Measurements from ENCODE around the gene GARNL3. TPM values are rescaled to one million over a fixed set of nuclear protein-coding genes. Genes with fewer than 3 reads are reported as not detected.

GARNL3 gene
- total RNA-seq, 2 experiments from 2014 or later, result 2.5 to 3.4 TPM

DNA sequence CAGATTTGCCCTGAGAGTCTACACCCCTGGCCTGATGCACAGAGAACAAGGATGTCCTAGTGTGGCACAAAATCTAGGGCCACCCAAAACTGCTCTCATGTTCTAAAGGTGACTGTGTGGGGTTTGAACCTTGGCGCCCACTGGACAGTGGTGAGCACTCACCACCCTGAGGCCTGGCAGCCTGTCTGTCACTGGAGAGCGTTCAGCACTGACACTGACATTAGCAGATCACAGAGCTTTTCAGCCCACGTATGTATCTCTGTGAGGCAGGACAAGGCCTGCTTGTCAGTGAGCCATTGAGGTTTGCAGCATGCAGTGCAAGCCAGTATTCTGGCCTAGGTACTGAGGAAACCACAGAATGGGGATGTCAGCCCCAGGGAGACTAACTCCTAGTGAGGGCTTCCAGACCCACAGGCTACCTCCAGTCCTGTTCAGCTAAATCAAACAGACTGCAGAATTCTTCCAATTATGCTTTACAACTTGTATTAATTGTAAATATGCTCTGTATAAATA, 93.5 kb downstream of the GARNL3 start:
- peaks cover 2% of the 10 kb centered on the region for H3K4me1 Mint-ChIP-seq
- POLR2A ChIA-PET, result no interaction called here
- CTCF ChIA-PET, result no interaction called here

DNA sequence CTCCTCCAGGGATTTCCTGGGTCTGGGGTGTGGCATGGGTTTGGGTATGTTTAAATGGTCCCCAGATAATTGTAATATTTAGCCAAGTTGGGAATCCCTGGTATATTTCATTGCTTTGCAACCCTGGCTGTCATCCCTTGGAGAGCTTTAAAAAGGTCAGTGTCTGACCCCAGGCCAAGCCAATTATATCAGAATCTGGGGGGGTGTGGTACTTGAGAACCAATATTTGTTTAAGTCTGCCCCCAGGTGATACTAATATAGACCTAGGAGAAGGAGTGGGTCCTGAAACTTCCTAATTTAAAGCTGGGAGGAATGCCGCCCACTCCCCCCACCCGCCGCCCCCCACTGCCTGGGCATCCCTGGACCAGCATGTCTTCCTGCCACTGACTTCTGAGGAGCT, 94.2 kb downstream of the GARNL3 start:
- intact Hi-C loops (cut with DNase I, micrococcal nuclease), result no loop called here
- DNase-seq (no peak), ATAC-seq (no peak)
- POLR2A ChIA-PET, result no interaction called here
- Mint-ChIP-seq H3K9me3 (ENCODE audit: low read depth) (no peaks in the 10 kb centered on the region), H3K36me3 (ENCODE audit: low read depth) (peaks cover 5% of the 10 kb centered on the region), H3K27ac (no peak overlapping the region), H3K27me3 (peaks cover 29% of the 10 kb centered on the region), H3K4me3 (no peak overlapping the region), H3K4me1 (no peaks in the 10 kb centered on the region)
- CTCF ChIA-PET, result no interaction called here

More for the DNA sequence above, 93.5 kb downstream of the GARNL3 start:
- no peak overlapping the region for H3K4me3 Mint-ChIP-seq
- no peak for DNase-seq
- peaks cover 33% of the 10 kb centered on the region for H3K27me3 Mint-ChIP-seq
- no peak overlapping the region for H3K27ac Mint-ChIP-seq
- no peak for ATAC-seq
- intact Hi-C loops (cut with DNase I, micrococcal nuclease), result no loop called here
- no peaks in the 10 kb centered on the region for H3K9me3 Mint-ChIP-seq (ENCODE audit: low read depth)
- H3K36me3 Mint-ChIP-seq (ENCODE audit: low read depth), result peaks cover 5% of the 10 kb centered on the region

DNA sequence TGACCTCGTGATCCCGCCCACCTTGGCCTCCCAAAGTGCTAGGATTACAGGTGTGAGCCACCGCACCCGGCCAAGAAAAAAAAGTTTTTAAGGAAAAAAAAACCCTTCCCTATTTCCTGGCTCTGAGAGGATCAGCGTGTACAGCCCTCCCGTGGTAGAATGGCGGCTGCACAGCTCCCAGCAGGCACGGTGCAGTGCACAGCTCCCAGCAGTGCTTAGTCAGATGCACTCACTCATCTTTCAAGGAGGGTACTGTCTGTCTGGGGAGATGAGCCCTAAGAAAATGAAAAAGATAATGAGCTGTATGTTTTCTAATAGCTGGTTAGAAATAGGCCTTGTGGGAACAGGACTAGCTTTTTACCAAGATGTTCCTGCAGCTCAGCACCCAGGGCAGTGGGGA, 95.7 kb downstream of the GARNL3 start:
- ChIA-PET POLR2A (no interaction called here), CTCF (no interaction called here)
- H3K4me1 Mint-ChIP-seq, result no peaks in the 10 kb centered on the region
- H3K36me3 Mint-ChIP-seq (ENCODE audit: low read depth), result peaks cover 2% of the 10 kb centered on the region
- DNase-seq (no peak), ATAC-seq (no peak)
- H3K4me3 Mint-ChIP-seq, result no peak overlapping the region
- H3K9me3 Mint-ChIP-seq (ENCODE audit: low read depth), result no peaks in the 10 kb centered on the region
- H3K27ac Mint-ChIP-seq, result no peak overlapping the region
- H3K27me3 Mint-ChIP-seq, result peaks cover 22% of the 10 kb centered on the region
- intact Hi-C loops (cut with DNase I, micrococcal nuclease), result no loop called here

GRCh38 chr9:127360829-127361228, 96.3 kb downstream of the GARNL3 start:
- ChIA-PET CTCF (no interaction called here), POLR2A (no interaction called here)
- ATAC-seq (peak; percentile 39), DNase-seq (no peak)
- Mint-ChIP-seq H3K4me3 (no peak overlapping the region), H3K27me3 (peaks cover 16% of the 10 kb centered on the region), H3K27ac (no peak overlapping the region), H3K36me3 (ENCODE audit: low read depth) (no peaks in the 10 kb centered on the region), H3K9me3 (ENCODE audit: low read depth) (no peaks in the 10 kb centered on the region), H3K4me1 (no peaks in the 10 kb centered on the region)
- intact Hi-C loops (cut with DNase I, micrococcal nuclease), result no loop called here

DNA sequence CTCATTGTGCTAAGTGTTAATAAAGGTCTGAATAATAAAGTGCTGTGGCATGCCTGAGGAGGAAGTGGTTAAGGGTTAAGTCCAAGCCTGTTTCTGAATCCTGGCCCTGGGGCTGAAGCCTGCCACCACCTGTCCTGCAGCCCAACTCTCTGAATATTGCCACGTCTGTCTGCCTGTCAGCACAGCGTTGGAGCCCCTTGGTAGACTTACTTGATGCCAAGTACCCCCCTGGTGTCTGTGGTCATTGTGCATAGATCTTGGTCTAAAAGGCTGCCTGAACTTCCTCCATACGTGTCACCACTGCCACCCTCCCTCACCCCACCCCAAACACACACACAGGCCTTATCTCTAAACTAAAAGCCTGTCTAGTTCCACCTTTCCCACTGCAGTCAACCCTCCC, 97.0 kb downstream of the GARNL3 start:
- CTCF ChIA-PET, result no interaction called here
- no peak for ATAC-seq
- H3K27ac Mint-ChIP-seq, result no peak overlapping the region

GRCh38 chr9:127362829-127363228, 98.3 kb downstream of the GARNL3 start:
- Mint-ChIP-seq H3K36me3 (ENCODE audit: low read depth) (no peaks in the 10 kb centered on the region), H3K27ac (no peak overlapping the region), H3K9me3 (ENCODE audit: low read depth) (no peaks in the 10 kb centered on the region), H3K27me3 (peaks cover 20% of the 10 kb centered on the region), H3K4me3 (no peak overlapping the region), H3K4me1 (no peaks in the 10 kb centered on the region)
- no peak for DNase-seq
- ChIA-PET POLR2A (interaction anchor here (0.7 kb wide), 1 partner anchor 47 kb away, joined by 4 read pairs; no protein-coding TSS in a partner anchor), CTCF (interaction anchor here (1.5 kb wide), 1 partner anchor 17 kb away, joined by 3 read pairs; no protein-coding TSS in a partner anchor)
- ATAC-seq, result no peak
- intact Hi-C loops (cut with DNase I, micrococcal nuclease), result no loop called here

More for the DNA sequence above, 97.0 kb downstream of the GARNL3 start:
- H3K9me3 Mint-ChIP-seq (ENCODE audit: low read depth), result no peaks in the 10 kb centered on the region
- no peak for DNase-seq
- peaks cover 14% of the 10 kb centered on the region for H3K27me3 Mint-ChIP-seq
- H3K36me3 Mint-ChIP-seq (ENCODE audit: low read depth), result no peaks in the 10 kb centered on the region
- intact Hi-C loops (cut with DNase I, micrococcal nuclease), result no loop called here
- no peaks in the 10 kb centered on the region for H3K4me1 Mint-ChIP-seq
- H3K4me3 Mint-ChIP-seq, result no peak overlapping the region
- POLR2A ChIA-PET, result no interaction called here

- ChIA-PET POLR2A (no interaction called here), CTCF (interaction anchor here (0.6 kb wide), 1 partner anchor 1939 kb away, joined by 3 read pairs; no protein-coding TSS in a partner anchor)
- no peaks in the 10 kb centered on the region for H3K36me3 Mint-ChIP-seq (ENCODE audit: low read depth)
- no peak overlapping the region for H3K4me3 Mint-ChIP-seq
- DNase-seq (no peak), ATAC-seq (no peak)
- no peak overlapping the region for H3K27ac Mint-ChIP-seq
- intact Hi-C loops (cut with DNase I, micrococcal nuclease), result no loop called here
- peaks cover 38% of the 10 kb centered on the region for H3K27me3 Mint-ChIP-seq
- H3K9me3 Mint-ChIP-seq (ENCODE audit: low read depth), result no peaks in the 10 kb centered on the region
- no peaks in the 10 kb centered on the region for H3K4me1 Mint-ChIP-seq
Observed at GRCh38 chr9:127365461-127365860, 100.9 kb downstream of the GARNL3 start.

DNA sequence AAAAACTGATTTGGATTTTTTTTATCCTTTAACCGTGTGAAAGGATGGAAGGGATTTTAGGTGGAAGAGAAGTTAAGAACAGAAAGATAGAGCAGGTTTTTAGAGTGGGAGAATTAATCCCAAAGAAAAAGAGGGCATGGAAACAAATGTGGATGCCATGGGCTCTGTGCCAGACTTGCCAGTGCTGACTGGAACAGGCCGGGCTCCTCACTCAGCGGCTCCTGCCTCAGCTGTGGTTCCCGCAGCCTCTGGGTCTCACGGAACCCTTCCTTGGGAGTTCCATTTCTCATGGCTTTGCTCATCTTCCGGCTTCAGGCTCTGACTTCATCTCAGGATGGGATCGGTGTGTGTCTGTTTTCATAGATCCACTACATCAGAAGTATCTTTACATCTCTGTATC, 102.0 kb downstream of the GARNL3 start:
- intact Hi-C loops (cut with DNase I, micrococcal nuclease), result no loop called here
- Mint-ChIP-seq H3K4me1 (no peaks in the 10 kb centered on the region), H3K27me3 (peaks cover 46% of the 10 kb centered on the region), H3K36me3 (ENCODE audit: low read depth) (no peaks in the 10 kb centered on the region), H3K4me3 (no peak overlapping the region), H3K27ac (no peak overlapping the region), H3K9me3 (ENCODE audit: low read depth) (no peaks in the 10 kb centered on the region)
- POLR2A ChIA-PET, result no interaction called here
- CTCF ChIA-PET, result no interaction called here
- ATAC-seq (no peak), DNase-seq (no peak)

DNA sequence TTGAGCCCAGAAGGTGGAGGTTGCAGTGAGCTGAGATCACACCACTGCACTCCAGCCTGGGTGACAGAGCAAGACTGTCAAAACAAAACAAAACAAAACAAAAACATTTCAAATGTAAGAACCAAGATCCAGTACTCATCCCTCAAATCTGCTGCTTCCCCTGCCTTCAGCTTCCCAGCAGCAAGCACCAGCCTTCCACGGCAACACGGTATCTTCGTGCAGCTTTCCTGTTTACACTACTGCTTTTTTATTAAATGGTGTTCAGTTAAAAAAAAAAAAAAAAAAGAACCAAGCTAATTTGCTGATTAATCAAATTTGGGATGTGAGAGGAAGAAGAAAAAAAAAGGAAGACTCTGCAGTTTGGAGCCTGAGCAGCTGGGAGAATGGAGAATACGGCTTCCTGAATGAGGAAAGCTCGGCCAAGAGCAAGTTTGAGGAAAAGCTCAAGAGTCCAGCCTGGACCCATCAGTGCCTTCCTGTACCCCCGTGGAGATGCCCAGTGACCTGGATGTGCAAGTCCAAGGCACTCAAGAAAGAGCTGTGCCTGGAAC, 104.4 kb downstream of the GARNL3 start:
- ChIA-PET CTCF (interaction anchor here (0.7 kb wide), 1 partner anchor 271 kb away, joined by 3 read pairs; no protein-coding TSS in a partner anchor), POLR2A (no interaction called here)
- Mint-ChIP-seq H3K27me3 (peaks cover 53% of the 10 kb centered on the region), H3K27ac (no peak overlapping the region), H3K4me3 (no peak overlapping the region), H3K9me3 (ENCODE audit: low read depth) (no peaks in the 10 kb centered on the region), H3K4me1 (no peaks in the 10 kb centered on the region), H3K36me3 (ENCODE audit: low read depth) (no peaks in the 10 kb centered on the region)
- DNase-seq, result no peak
- ATAC-seq, result no peak
- intact Hi-C loops (cut with DNase I, micrococcal nuclease), result no loop called here

GRCh38 chr9:127369428-127369827, 104.9 kb downstream of the GARNL3 start:
- POLR2A ChIA-PET, result no interaction called here
- Mint-ChIP-seq H3K9me3 (ENCODE audit: low read depth) (no peaks in the 10 kb centered on the region), H3K27me3 (peaks cover 53% of the 10 kb centered on the region), H3K36me3 (ENCODE audit: low read depth) (no peaks in the 10 kb centered on the region), H3K27ac (no peak overlapping the region), H3K4me3 (no peak overlapping the region), H3K4me1 (no peaks in the 10 kb centered on the region)
- CTCF ChIA-PET, result interaction anchor here (0.7 kb wide), 1 partner anchor 272 kb away, joined by 3 read pairs; no protein-coding TSS in a partner anchor
- intact Hi-C loops (cut with DNase I, micrococcal nuclease), result no loop called here
- ATAC-seq, result no peak
- no peak for DNase-seq

DNA sequence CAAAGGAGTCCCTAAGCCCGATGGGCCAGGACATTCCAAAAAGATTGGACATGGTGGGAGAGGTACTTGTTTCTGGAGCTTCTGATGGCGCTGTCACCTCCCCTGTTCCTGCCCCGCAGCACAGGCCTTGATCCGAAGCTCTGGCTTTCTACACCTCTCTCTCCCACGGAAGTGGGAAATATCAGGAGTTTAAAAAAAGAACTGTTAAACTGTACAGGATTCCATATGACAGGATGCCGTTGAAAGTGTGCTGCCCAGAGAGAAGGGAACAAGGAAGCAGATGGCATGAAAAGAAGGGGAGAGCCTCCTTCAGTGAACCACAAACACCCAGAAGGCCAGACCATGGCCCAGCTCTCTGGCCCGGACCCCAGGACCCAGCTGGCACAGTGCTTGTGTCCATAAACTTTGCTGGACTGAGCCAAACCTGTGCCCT, 105.6 kb downstream of the GARNL3 start:
- CTCF ChIA-PET, result no interaction called here
- ATAC-seq, result no peak
- H3K9me3 Mint-ChIP-seq (ENCODE audit: low read depth), result no peaks in the 10 kb centered on the region
- H3K4me3 Mint-ChIP-seq, result no peak overlapping the region
- H3K4me1 Mint-ChIP-seq, result no peaks in the 10 kb centered on the region
- intact Hi-C loops (cut with DNase I, micrococcal nuclease), result no loop called here
- POLR2A ChIA-PET, result no interaction called here
- no peak for DNase-seq
- no peaks in the 10 kb centered on the region for H3K36me3 Mint-ChIP-seq (ENCODE audit: low read depth)
- no peak overlapping the region for H3K27ac Mint-ChIP-seq
- H3K27me3 Mint-ChIP-seq, result peaks cover 55% of the 10 kb centered on the region

GRCh38 chr9:127370672-127371648, 106.4 kb downstream of the GARNL3 start:
- H3K4me1 Mint-ChIP-seq, result no peaks in the 10 kb centered on the region
- intact Hi-C loops (cut with DNase I, micrococcal nuclease), result no loop called here
- CTCF ChIA-PET, result no interaction called here
- no peaks in the 10 kb centered on the region for H3K9me3 Mint-ChIP-seq (ENCODE audit: low read depth)
- peaks cover 61% of the 10 kb centered on the region for H3K27me3 Mint-ChIP-seq
- POLR2A ChIA-PET, result no interaction called here
- H3K4me3 Mint-ChIP-seq, result no peak overlapping the region
- ATAC-seq (no peak), DNase-seq (no peak)
- H3K27ac Mint-ChIP-seq, result no peak overlapping the region
- H3K36me3 Mint-ChIP-seq (ENCODE audit: low read depth), result no peaks in the 10 kb centered on the region
